ENCODE results near the gene BCL11B.
A peak's percentile ranks its signal among the peaks of the same experiment; 100 is the strongest.

Gene BCL11B

DNA sequence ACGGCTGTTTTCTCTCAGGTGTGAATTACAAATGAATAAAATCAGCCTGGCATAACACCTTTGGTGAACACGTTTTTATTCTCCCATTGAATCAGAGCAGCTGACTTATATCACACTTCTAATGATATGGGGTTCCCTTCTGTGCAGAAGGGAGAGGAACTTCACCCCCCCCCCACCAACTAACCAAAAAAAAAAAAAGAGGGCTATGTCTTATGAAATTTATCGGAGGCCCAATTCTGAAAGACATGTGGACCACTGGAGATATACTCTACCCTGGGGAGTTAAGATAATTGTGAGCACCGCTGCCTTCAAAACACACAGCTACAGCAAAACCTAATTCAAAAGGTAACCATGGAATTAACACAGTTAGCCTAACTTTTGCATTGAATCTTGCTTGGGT is 4.6 kb downstream of the BCL11B start:
- DNase-seq: no peak

DNA sequence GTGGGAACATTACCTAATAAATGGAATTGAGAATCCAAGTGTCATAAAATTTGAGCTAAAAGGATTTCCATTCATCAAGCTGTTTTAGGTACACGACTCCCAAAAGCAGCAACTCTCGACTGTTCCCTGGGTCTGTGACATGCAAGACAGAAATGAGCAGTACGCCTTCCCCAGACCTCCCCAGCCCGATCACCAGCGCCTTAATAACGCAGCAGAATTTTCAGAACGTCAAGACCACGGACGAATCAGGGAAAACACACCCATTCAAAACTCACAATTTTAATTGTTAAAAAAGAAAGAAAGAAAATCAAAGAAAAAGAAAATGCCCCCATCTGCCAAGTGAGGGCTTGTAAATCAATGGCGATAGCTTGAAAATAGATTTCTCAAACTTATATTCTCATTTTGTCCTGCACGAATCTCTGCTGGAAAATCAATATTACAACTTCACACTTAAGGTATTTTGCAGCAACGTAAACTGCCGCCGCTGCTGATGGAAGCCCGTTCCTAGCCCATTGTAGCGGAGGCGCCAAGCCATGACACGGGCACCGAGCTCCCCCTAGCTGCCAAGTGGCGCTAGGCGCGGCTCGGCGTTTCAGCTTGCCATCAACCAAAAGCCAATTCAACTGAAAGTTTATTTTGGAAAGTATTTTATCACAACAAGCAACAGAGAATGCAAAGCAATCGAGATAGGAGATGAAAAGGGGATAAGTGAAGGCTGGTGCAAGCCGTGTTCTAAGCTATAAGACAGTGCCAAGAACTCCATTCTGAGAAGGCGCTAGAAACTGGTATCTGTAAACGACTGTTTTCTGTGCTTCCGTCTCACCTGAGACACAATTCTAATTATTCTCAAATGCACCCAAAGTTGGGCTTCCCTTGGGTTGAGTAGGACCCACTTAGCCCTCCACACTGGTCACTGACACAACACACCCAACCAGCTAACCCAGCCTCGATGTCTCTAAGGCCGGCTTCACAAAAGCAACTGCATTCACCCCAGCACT is 5.5 kb downstream of the BCL11B start:
- peak; percentile 73 for DNase-seq

DNA sequence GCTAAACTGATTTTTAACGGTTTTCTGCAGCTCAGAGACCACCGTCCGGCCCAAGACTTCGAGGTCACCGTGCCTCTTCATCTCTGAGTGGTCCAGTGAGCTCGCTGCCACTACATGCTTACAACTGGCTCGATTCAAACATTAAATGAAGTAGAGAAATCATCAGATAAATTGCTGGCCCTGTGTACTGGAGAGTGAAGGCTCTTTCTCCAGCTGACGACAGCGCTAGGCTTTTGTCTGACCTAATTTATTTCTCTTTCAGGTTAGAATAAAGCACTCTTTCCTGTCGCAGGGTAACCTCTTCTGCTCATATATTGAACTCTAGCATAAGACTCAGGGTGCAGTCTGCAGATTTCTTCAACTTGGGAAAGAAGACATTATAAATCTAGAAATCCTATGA is 6.4 kb downstream of the BCL11B start:
- no peak for DNase-seq

DNA sequence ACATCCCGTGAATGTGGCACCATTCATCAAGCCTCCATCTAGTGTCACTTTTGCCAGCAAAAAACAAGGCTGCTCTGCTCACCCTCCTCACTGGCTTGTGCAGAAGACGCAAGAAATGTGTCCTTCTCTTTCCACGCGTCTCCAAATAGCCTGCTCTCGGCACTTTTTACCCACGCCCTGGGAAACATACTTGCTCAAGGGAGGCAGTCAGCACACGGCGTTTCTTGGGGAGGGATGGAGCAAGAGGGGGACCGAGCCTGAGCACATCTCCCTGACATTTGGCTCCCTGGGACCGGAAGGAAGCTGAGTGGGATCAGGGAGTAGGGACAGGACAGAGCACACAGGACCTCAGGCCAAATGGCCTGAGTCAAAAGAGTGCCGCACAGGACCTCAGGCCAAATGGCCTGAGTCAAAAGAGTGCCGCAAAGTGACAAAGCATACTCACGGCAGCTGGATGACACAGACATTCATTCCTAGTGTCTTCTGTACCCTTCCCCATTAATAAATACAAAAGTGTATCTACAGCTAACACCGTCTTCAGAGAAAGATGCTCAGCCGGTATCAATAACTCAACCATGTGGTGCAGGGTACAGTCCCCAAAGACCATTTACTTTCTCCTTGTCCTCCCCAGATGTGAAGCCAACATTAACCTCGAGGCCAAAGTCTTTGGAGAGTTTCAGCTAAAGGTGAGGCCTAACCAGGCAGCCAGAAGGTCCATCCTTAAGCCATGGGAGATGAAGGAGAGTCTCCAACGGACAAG is 7.1 kb downstream of the BCL11B start:
- no peak for DNase-seq

DNA sequence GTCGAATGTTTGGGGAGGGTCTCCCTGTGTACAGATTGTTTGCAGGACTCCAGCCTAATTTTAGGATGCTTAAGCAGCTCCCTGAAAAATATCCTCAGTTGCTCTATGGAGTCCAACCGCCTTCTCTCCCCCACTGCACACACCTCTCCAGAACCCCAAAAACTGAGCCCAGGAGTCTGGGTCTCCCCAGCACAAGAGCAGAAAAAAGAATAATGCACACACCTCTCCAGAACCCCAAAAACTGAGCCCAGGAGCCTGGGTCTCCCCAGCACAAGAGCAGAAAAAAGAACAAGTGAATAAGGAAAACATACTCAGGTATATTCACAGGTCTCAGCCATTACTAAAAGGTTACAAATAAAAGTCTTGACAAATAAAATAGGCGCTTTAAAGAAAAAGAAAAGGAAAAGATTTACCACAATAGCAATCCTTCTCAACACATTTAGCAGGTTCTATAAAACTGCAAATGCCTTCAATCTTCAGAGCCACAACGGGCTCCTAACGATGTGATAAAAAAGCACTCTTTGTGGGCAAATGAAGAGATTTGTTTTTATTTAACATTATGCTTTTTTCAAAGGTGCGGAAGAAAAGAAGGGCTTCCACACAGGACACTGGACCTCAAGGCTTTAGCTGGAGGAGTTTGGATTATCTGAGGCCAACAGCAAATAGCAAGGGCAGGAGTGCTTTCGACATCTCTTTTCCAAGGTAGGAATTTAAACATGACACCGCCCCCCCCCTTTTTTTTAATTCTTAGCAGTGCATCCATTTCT is 8.2 kb downstream of the BCL11B start:
- no peak for DNase-seq

DNA sequence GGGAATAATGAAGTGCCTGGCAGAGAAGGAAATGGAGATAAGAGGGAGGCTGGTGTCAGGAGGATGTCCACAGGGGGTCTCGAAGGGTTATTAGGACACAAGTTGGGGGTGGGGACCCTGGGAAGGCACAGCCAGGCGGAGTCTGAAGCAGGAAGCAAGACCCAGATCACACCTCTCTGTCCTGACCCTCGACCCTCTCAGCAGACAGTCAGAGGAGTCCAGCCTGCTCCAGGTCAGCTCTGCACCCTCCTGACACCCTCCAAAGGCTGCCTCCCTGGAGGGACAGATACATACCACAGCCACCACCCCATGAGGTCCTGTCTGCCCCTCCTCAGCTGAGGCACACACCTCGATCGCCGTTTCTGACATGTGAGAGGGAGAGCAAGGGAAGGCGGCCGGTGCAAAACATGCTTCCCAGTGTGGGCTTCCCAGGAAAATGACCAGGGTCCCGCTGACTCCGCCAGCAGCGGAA is 9.0 kb downstream of the BCL11B start:
- no peak for DNase-seq

DNA sequence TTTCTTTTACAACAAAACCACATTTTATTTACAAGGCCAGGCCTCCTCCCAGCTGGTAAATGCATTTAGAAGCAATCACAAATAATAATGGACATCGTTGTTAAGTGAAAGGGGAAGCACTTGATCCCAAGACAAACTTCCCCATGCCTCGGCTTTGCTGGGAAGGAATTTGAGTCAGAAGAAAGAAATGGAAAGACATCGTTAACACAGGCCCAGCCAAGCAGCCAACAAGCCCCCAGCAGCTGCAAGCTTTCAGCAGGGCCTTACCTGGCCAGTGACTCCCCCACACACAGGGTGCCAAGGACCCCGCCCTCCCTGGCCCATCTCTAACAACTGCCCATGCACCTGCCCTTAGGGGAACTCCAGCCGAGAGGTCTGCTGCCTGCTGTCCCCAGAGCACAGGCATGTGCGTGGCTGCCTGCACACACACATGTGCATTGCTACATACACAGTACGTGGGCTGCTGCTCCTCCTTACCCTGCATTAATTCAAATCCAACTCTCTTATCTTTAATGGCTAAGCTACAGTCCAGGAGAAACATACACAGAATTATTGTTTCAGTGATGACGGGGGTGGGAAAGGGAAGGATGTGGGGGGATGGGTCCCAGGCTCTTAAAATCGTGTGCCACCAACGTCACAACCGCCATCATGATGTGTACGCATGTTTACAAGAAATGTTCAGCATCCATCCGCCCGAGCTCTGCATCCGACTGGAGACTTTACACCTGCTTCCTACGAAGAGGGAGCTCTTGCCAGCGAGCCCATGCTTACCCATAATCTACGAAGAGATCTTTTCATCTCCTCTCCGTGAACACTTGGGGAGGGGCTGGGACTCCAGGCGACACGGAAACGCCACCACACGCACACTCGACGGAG is 9.8 kb downstream of the BCL11B start:
- DNase-seq: no peak

DNA sequence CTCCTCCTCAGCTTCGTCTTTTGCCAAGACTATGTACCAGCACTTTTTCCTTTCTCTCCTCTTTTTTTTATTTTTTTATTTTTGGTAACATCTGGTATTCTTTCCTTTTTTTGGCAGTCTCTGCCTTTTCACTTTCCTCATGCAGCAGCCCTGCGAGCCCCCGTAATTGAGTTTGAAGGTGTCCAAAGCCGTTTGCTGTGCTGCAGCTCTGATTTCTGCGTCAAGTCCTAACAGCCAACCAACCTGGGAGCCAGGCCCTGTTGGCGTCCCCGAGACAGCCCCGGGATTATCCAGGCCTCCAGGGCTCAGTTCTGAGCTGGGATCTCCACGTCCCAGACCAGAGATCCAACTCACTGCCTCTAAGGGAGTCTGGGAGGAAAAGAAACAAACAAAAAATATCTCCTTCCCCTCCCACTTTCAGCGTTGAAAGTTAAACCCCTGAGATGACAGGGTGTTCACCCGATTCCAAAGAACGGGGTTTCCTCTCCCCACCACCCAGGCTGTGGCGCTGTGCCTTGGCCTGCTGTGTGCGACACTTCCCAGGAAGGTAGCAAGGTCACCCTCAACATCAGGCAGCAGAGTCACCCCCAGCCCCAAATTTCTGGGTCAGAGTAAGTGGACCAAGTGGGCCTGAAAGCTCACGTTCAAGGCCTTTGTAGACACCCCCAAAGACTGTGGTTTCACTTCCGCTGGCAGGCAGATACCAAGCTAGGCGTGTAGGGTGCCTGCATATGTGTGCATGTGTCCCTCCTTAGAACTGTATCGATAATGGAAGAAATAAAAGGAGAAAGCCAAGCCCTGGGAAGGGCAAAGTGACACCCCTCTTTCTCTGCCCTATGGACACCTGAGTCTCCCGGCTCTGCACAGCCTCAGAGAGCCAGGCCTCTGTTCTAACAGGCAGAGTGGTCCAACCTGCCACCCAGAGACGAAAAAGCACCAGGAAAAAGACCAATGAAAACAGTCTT is 11.1 kb downstream of the BCL11B start:
- no peak for DNase-seq

DNA sequence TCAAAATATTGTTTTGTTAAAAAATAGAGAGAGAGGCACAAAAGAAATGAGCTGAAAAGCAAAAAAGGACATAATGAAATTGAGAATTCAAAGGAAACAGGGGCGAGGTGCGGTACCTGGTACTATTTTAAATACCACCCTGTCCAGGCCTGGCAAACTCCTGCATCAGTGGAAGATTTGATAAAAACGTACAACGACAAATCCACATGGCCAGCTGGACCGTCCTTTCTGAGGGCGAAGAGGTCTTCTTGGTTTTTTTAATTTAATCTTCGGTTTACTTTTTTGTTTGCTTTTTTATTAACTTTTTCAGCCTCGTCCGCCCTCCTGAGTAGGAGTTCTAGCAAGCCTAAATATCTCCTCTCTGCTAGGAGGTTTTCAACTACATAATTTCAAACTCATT is 11.9 kb downstream of the BCL11B start:
- no peak for DNase-seq

DNA sequence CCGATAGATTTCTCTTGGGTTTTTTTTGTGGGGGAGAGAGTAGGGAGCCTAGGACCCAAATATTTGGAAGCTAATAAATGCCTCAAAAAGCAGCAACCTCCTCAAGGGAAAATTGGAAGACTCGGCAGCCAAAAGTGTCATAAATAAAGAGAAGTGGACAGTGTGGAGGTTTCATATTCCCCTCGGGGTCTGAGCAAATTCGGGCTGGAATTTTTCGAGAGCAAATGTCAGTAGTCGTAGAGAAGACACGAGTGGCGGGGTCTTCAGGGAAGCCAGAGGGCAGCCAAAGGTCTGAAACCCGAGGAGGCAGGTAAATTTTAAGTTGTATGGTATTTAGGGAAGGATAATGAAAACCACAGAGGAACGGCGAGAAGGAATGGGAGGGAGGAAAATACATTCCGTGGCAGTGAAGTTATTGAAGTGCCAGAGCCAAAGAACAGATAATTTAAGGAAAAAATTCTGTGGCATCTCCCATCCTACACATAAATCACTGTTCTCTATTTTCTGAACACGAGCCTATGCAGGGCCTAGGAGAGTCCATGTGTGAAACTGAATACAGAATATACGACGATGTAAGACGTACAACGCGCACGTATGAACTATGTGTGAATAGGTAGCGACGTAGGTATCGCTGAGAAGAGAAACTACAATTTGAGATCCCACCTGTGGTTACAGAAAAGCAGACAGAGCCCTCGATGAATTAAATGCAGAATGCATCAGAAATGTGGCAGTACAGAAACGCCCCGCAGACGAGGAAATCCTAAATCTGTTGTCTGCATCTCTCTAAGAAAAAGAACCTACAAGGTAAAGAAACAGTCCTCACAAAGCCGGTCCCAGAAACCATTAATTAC is 12.9 kb downstream of the BCL11B start:
- DNase-seq: no peak

DNA sequence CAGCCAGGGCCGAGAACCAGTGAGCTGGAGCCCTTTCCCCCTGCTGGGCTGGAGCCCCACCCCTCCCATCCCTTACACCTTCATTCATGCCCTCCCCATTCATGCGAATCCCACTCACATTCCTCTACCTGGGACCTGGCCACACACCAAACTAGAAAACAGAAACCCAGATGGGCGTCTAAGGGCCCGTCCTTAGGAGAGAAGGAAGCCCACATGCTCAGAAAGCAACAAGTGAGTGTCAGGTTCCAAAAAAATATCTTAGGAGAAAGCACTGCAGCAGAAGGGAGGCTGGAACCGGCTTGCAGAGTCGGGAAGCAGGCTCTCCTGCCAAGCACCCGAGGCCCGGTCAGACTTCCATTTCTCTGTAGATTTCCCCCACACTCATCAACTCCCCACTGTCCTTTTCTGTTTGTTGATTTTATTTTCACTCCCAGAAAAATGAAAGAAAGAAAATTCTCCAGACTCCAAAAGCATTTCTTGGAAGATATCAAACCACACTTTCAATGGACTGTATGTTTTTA is 13.6 kb downstream of the BCL11B start:
- no peak for DNase-seq

DNA sequence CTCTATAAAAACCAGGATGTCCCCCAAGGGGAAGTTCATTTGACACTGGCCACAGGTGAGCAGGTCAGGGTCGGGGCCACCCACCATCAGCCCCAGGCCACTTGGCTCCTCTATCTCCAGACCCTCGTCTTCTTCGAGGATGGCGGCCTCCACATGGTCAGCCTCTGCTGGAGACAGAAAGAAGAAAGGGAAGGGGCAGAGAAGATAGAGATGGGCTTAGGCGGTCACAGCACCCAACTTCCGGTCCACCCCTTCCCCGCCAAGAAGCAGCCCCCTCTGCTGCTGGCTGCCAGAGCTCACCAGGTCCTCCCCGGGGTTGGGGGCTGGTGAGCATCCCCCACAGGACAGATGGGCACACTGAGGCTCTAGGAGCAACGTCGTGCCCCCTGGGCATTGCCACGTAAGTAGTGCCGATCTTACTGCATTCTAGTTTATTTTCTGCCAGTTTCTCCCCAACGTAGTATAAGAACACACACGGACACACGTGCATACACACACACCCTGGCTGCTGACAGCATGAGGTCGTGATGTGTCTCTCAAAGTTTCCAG is 14.2 kb downstream of the BCL11B start:
- DNase-seq: no peak

DNA sequence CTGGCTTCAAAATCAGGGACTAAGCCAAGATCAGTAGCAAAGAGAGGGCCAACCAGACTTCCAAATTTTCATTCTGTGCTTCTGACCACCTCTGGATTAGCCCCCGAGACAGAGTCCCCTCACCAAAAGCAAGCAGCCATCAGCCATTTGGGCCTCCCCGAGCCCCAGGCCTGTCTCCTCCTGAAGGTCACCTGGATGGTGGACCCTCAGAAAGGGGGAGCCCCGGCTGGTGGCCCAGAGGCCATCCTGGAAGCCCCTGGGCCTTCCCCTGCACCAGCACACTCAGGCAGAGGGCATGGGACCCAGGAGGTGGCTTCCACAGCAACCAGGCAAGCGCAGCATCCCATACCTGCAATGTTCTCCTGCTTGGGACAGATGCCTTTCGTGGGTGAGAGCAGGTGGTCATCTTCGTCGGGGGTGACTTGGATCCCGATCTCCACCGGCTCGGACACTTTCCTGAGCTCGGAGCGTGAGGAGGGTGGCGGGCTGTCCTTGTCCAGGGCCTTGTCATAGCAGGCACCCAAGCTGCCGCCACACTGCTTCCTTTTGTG is 14.8 kb downstream of the BCL11B start:
- no peak for DNase-seq

DNA sequence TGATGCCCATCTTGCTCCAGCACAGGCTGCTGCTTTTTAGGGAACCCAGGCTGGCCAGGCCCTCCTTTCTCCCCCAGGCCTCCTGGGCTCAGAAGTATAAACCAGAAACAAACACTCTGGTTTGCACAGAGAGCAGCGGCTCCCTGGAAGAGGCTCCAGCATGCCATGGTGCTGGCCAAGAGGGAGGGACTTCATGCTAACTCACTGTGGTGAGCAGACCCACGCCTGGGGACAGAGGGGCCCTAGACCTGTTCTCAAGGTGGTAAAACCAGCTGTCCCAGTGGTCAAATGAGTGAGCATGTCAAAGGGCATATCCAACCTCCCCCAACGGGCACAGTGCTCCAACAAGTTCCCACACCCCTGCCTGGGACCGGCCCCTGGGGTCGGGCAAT is 15.5 kb downstream of the BCL11B start:
- no peak for DNase-seq

DNA sequence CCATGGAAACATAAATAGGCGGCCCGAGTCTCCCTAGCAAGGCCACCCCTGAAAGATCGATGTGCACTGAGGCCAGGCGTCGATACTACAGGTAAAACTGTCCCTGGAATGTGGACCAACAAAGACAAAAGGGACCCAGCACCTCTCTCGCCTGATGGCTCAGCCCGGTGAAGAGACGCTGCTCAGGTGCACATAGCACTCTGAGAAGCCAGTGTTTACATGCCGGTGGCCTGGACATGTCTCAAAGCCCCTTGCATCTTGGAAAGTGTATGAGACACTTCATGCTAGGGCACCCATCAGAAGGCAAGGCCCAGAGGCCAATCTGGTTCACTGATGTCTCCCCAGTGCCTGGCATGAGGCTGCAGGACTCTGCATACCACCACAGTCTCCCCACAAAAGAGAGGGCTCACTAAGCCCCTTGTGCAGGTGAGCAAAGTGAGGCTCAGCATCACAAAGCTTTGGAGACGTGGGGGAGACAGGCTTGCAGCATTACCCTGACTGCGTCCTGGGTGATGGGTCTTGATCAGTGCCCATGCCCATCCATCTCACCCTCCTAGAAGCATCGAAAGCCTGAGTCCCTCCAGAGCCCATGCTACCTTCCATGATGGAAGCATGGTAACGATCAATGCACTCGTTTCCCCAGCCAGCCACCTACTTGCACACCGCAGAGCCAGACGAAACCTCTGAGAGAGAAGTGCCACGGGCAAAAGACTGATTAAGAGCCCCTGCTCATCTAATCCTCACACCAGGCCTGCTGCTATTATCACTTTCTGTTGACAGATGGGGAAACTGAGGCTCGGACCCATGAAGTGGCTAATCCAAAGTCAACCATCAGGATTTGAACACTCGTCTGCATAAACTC is 16.1 kb downstream of the BCL11B start:
- no peak for DNase-seq

DNA sequence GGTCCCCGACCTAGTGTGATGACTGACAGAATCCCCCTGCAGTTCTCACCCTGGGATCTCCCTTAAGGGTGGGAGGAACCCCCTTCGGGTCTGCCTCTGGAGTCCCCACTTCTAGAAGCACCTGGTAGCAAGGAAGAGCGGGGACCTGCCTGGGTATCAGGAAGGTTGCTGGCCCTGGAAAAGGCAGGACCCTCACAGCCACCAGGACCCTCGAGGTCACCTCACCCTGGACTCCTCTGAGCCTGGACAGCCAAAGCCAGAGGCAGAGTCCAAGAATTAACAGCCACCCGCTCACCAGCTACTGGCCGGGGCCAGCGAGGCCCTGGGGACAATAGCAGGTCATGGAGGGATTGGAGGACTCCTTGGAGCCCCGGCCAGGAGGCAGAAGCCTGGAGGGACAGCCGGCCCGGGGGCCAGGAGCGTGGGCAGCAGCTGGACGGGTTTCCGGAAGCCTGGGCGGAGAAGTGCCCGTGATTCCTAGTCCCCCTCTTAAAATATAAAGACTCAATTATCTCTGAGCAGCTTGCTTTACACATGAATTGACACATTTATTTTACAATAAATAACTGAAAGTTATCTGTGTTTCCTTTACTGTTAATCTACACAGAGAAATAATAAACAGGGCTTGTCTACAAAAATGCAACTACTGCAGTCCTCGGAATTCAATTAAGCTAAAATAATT is 17.5 kb downstream of the BCL11B start:
- DNase-seq: no peak

DNA sequence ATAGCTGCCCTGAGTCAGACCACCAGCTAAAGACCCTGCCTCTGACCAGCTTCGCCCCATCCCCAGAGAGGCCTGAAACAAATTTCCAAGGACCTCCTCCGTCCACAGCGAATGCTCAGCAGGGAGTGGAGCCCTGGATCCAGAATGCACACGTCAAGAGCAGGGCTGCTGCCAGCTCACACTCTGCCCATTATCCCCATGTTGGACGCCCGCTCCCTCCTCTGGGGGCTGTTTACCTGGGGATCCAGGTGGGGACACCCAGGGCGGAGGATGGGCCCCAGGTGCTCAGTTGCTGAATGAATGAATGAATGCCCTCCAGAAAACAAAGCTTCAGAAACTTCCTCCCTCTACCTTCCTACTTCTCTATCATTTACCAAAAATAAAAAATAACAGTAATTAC is 18.1 kb downstream of the BCL11B start:
- DNase-seq: no peak

All from suppressor macrophage treated with lipopolysaccharide for 4 hours (primary cell).